Fibroblast of lung (primary cell): ENCODE data around the gene CAMTA1. TPM values are rescaled to one million over a fixed set of nuclear protein-coding genes. Genes with fewer than 3 reads are reported as not detected.
"Not testable (repeated sequence)": the region's sequence is repeated elsewhere in the genome, so short reads cannot be mapped to it uniquely, and the experiment has no call there.

Source experiments
- DNase-seq, 2 donors: peaks; one replicate each; pipeline versions ENCODE4 v3.0.0 to v3.0.0-alpha.2; 2010; ENCODE audit warnings: low read depth in 2 of 2
- H2AFZ ChIP-seq: 2 replicates; pipeline ENCODE4 v1.5.1; 2012; ENCODE audit warnings: low read length, control low read depth, inconsistent platforms
- H3K27ac ChIP-seq: 2 replicates; pipeline ENCODE4 v1.5.1; 2011; ENCODE audit warnings: low read length, control low read depth; ENCODE audit not compliant: insufficient read depth
- H3K27me3 ChIP-seq: 2 replicates; pipeline ENCODE4 v1.5.1; 2011; ENCODE audit warnings: mild to moderate bottlenecking, low read length; ENCODE audit not compliant: control insufficient read depth, insufficient read depth
- H3K36me3 ChIP-seq: 2 replicates; pipeline ENCODE4 v1.5.1; 2011; ENCODE audit warnings: low read length; ENCODE audit not compliant: control insufficient read depth, insufficient read depth
- H3K4me1 ChIP-seq: 2 replicates; pipeline ENCODE4 v1.5.1; 2011; ENCODE audit warnings: low read length; ENCODE audit not compliant: control insufficient read depth, insufficient read depth; ENCODE audit errors: extremely low read depth
- H3K4me2 ChIP-seq: 2 replicates; pipeline ENCODE4 v1.5.1; 2011; ENCODE audit warnings: low read length, control low read depth; ENCODE audit not compliant: insufficient read depth; ENCODE audit errors: extremely low read depth
- H3K4me3 ChIP-seq, 4 experiments: fragments of 200-600 bp in 1 of 4; sonication (generic) in 1 of 4; replicated peaks in 1 of 4; 2 replicates each; pipeline ENCODE4 v1.5.1; 2011 to 2016; ENCODE audit warnings: low read length in 4 of 4, low read depth in 3 of 4, mild to moderate bottlenecking in 3 of 4, control low read depth in 2 of 4, inconsistent platforms in 1 of 4, mixed read lengths in 1 of 4; ENCODE audit not compliant: insufficient read depth in 1 of 4; ENCODE audit errors: control extremely low read depth in 1 of 4
- H3K79me2 ChIP-seq: 2 replicates; pipeline ENCODE4 v1.5.1; 2012; ENCODE audit warnings: mild to moderate bottlenecking, low read length, inconsistent platforms; ENCODE audit not compliant: control insufficient read depth, insufficient read depth
- H3K9ac ChIP-seq: 2 replicates; pipeline ENCODE4 v1.5.1; 2011; ENCODE audit warnings: mild to moderate bottlenecking, low read length, control low read depth; ENCODE audit not compliant: insufficient read depth
- H3K9me3 ChIP-seq: 2 replicates; pipeline ENCODE4 v1.5.1; 2012; ENCODE audit warnings: low read depth, low read length; ENCODE audit not compliant: control insufficient read depth, insufficient read depth
- H4K20me1 ChIP-seq: 2 replicates; pipeline ENCODE4 v1.5.1; 2011; ENCODE audit warnings: low read length; ENCODE audit not compliant: control insufficient read depth, insufficient read depth; ENCODE audit errors: extremely low read depth
- CTCF ChIP-seq, 2 donors: IDR thresholded peaks in 1 of 2; conservative IDR thresholded peaks in 1 of 2; 1 replicate in 1 of 2; 2 replicates in 1 of 2; pipeline ENCODE4 v1.5.1; 2011 to 2012; ENCODE audit warnings: low read length in 2 of 2, control low read depth in 1 of 2, inconsistent platforms in 1 of 2, low read depth in 1 of 2, mild to moderate bottlenecking in 1 of 2
- EZH2 ChIP-seq: IDR thresholded peaks from 2 replicates; pipeline ENCODE4 v1.5.1; 2012; ENCODE audit warnings: low read length, control low read depth, mild to moderate bottlenecking; ENCODE audit errors: missing control alignments
- polyA plus RNA-seq, 2 donors: library from polyadenylated mRNA; depleted of rRNA in 1 of 2; stranded (reverse) in 1 of 2; unstranded in 1 of 2; fragments of >200 nt; gene quantifications; 2 replicates each; pipeline ENCODE4 v1.2.1, GENCODE V29; 2011 to 2012; ENCODE audit warnings: missing spikeins in 1 of 2
- total RNA-seq: library from RNA; depleted of rRNA; stranded (reverse); fragments of >200 nt; gene quantifications from 2 replicates; pipeline ENCODE4 v1.2.1, GENCODE V29; 2014

Gene CAMTA1
- total and polyA plus RNA-seq, 2 donors (not counting 1 experiment from before 2014, with no cell fraction given) = 47.6 to 86.0 TPM

DNA sequence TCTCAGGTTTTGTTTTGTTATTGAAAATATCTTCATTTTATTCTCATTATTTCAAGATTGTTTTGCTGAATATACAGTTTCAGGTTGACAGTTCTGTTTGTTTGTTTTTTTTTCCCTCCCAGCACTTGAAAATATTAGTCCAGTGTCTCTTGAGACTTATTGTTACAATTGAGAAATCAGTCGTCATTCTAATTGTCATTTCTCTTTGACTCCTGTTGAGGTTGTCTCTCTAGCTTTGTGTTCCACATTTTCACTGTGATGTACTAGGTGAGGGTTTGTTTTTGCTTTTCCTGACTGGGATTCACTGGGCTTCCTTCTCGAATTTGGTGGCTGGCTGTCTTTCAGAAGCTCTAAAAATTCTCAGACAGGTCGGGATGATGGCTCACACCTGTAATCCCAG is 542.6 kb downstream of the CAMTA1 start:
- Histone ChIP-seq H3K4me2 (no peak overlapping the region), H3K36me3 (no peaks in the 10 kb centered on the region), H3K79me2 (no peaks in the 10 kb centered on the region), H2AFZ (no peak overlapping the region), H3K27ac (no peak overlapping the region), H4K20me1 (no peaks in the 10 kb centered on the region), H3K9me3 (no peaks in the 10 kb centered on the region), H3K4me3 (no peak overlapping the region), H3K9ac (no peak overlapping the region), H3K4me1 (no peaks in the 10 kb centered on the region), H3K27me3 (no peaks in the 10 kb centered on the region)
- DNase-seq = no peak
- no peak for TF ChIP-seq EZH2
- no peak for TF ChIP-seq CTCF (conservative IDR thresholded peaks at IDR 0.05 in 1 of 2, IDR thresholded peaks at IDR 0.05 in 1 of 2; ENCODE audit: low read depth in 1 of 2, low read length in 2 of 2)

DNA sequence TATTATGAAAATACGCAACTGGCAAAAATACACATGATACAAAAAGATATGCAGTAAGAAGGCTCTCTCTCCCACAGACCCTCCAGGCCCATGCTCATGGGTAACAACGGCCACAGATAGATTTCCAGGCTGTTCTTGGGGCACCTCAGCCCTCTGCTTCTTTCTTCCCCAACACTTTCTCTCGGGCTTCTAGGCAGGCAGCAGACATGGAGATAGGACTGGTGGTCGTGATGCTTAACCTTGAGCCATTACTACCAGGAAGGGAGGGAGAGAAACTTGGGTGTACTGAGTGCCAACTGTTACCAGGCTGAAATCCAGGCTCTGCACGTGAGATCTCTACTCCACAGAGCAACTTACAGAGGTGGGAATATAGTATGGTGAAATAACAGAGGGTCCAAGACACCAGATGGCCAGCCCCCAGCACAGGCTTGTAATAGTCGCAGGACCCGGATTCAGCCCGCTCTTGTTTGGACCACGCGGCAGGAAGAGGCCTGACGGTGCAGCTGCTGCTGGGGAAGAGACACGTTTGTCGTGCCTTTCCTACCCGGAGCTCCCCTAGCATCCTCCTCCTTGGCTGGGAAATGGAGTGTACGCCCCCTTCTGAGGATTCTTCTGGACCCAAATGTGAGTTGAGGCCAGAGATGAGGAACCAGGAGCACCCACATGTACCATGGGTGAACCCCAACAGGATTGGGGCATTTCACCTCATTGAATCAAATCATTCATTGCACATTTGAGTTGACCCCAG is 544.8 kb downstream of the CAMTA1 start:
- no peak for TF ChIP-seq EZH2
- no peak for TF ChIP-seq CTCF (conservative IDR thresholded peaks at IDR 0.05 in 1 of 2, IDR thresholded peaks at IDR 0.05 in 1 of 2; ENCODE audit: low read depth in 1 of 2, low read length in 2 of 2)
- no peak overlapping the region for H3K9ac ChIP-seq

GRCh38 chr1:7330726-7331125 is 545.5 kb downstream of the CAMTA1 start:
- not testable (repeated sequence) for H3K4me1 ChIP-seq, H4K20me1 ChIP-seq, H3K27me3 ChIP-seq, H3K9me3 ChIP-seq, DNase-seq, H3K4me2 ChIP-seq, H3K27ac ChIP-seq, H3K36me3 ChIP-seq, H3K9ac ChIP-seq, H3K79me2 ChIP-seq, H2AFZ ChIP-seq, H3K4me3 ChIP-seq

More for the DNA sequence above, 544.8 kb downstream of the CAMTA1 start:
- H3K4me1 ChIP-seq = peaks cover 4% of the 10 kb centered on the region
- no peaks in the 10 kb centered on the region for H3K36me3 ChIP-seq
- H4K20me1 ChIP-seq = no peaks in the 10 kb centered on the region
- H3K79me2 ChIP-seq = no peaks in the 10 kb centered on the region
- H3K4me2 ChIP-seq = no peak overlapping the region
- no peak overlapping the region for H3K4me3 ChIP-seq
- no peaks in the 10 kb centered on the region for H3K9me3 ChIP-seq
- no peak overlapping the region for H2AFZ ChIP-seq
- no peaks in the 10 kb centered on the region for H3K27me3 ChIP-seq
- H3K27ac ChIP-seq = no peak overlapping the region
- no peak for DNase-seq
